HepG2 (cell line): ENCODE measurements around the gene SPIB. TPM values are rescaled to one million over a fixed set of nuclear protein-coding genes. Genes with fewer than 3 reads are reported as not detected.

Experiments used
- AGO1 ChIP-seq: fragments of 200-400 bp; formaldehyde crosslinking; IDR thresholded peaks from 2 replicates; pipeline ENCODE4 v1.6.1; 2017; ENCODE audit warnings: mild to moderate bottlenecking, low read depth, low read length, moderate library complexity; ENCODE audit not compliant: poor library complexity, severe bottlenecking
- ATF1 ChIP-seq: IDR thresholded peaks from 2 replicates; pipeline ENCODE4 v1.6.1; 2016; ENCODE audit warnings: mild to moderate bottlenecking, control low read depth
- HES4 ChIP-seq: sonication (generic); formaldehyde crosslinking; IDR thresholded peaks from 2 replicates; pipeline ENCODE4 v1.9.0; 2021; ENCODE audit warnings: mild to moderate bottlenecking, missing genetic modification reagents, borderline replicate concordance
- KLF6 ChIP-seq: IDR thresholded peaks from 2 replicates; pipeline ENCODE4 v1.8.0; 2016; ENCODE audit warnings: missing biosample characterization, missing genetic modification reagents
- MEIS1 ChIP-seq: sonication (generic); formaldehyde crosslinking; IDR thresholded peaks from 2 replicates; pipeline ENCODE4 v1.9.0; 2021; ENCODE audit warnings: mild to moderate bottlenecking, missing genetic modification reagents, moderate library complexity, borderline replicate concordance
- MIXL1 ChIP-seq: IDR thresholded peaks from 2 replicates; pipeline ENCODE4 v1.6.1; 2016
- NFKB2 ChIP-seq: sonication (generic); formaldehyde crosslinking; IDR thresholded peaks from 2 replicates; pipeline ENCODE4 v1.4.0; 2020; ENCODE audit warnings: missing genetic modification reagents, borderline replicate concordance
- ONECUT2 ChIP-seq: sonication (generic); formaldehyde crosslinking; IDR thresholded peaks from 2 replicates; pipeline ENCODE4 v1.4.0; 2020; ENCODE audit warnings: missing genetic modification reagents
- RFX1 ChIP-seq: fragments of 450-650 bp; IDR thresholded peaks from 2 replicates; pipeline ENCODE4 v1.6.1; 2017
- ZNF331 ChIP-seq: sonication (generic); formaldehyde crosslinking; IDR thresholded peaks from 2 replicates; pipeline ENCODE4 v1.4.0; 2020; ENCODE audit warnings: missing genetic modification reagents
- ZNF484 ChIP-seq: sonication (generic); formaldehyde crosslinking; IDR thresholded peaks from 2 replicates; pipeline ENCODE4 v1.5.1; 2020; ENCODE audit warnings: mild to moderate bottlenecking, low read depth, missing genetic modification reagents, borderline replicate concordance
- ZNF614 ChIP-seq: IDR thresholded peaks from 2 replicates; pipeline ENCODE4 v1.6.1; 2018; ENCODE audit warnings: missing biosample characterization, missing genetic modification reagents, inconsistent platforms, borderline replicate concordance
- polyA plus RNA-seq, 8 experiments: library from polyadenylated mRNA; depleted of rRNA in 3 of 8; stranded (reverse) in 7 of 8; unstranded in 1 of 8; fragments of >200 nt; fragmentation: Illumina TruSeq in 4 of 8; extraction: Trizol in 4 of 8; gene quantifications; 2 replicates each; pipeline versions ENCODE4 v1.2.1 to v1.2.3, GENCODE V29; 2011 to 2016; ENCODE audit warnings: low read depth in 4 of 8, missing spikeins in 1 of 8, mixed read lengths in 1 of 8; ENCODE audit not compliant: insufficient read depth in 1 of 8
- total RNA-seq, 5 experiments: library from RNA; depleted of rRNA; stranded (reverse); fragments of >200 nt; fragmentation: Illumina TruSeq; extraction: Trizol; gene quantifications; 2 replicates each; pipeline ENCODE4 v1.2.3, GENCODE V29; 2016; ENCODE audit warnings: low read depth in 1 of 5
- TF ChIP-seq, protein P1 (sequence below): IDR thresholded peaks from 2 replicates; pipeline ENCODE4 v1.6.1; 2012; ENCODE audit warnings: low read length, improper control_type of control experiment
- TF ChIP-seq, protein P2 (sequence below): sonication (generic); formaldehyde crosslinking; IDR thresholded peaks from 2 replicates; pipeline ENCODE4 v1.5.0; 2020; ENCODE audit warnings: missing genetic modification reagents
- TF ChIP-seq, protein P3 (sequence below): sonication (generic); formaldehyde crosslinking; IDR thresholded peaks from 2 replicates; pipeline ENCODE4 v1.4.0; 2020; ENCODE audit warnings: missing genetic modification reagents, mild to moderate bottlenecking, borderline replicate concordance
- TF ChIP-seq, protein P4 (sequence below), 2 experiments: sonication (generic) in 1 of 2; formaldehyde crosslinking in 1 of 2; IDR thresholded peaks; 2 replicates each; pipeline versions ENCODE4 v1.4.0 to v1.6.1; 2018 to 2020; ENCODE audit warnings: missing genetic modification reagents in 2 of 2, borderline replicate concordance in 1 of 2, low read depth in 1 of 2, mild to moderate bottlenecking in 1 of 2, missing biosample characterization in 1 of 2
- TF ChIP-seq, protein P5 (sequence below): sonication (generic); formaldehyde crosslinking; IDR thresholded peaks from 2 replicates; pipeline ENCODE4 v1.5.0; 2020; ENCODE audit warnings: mild to moderate bottlenecking, missing genetic modification reagents

SPIB gene
- total and polyA plus RNA-seq, 2 of the 13 experiments (the other 11 are each of a cell fraction or from before 2014, with no cell fraction given), result 0.04 TPM; not detected in 1

DNA sequence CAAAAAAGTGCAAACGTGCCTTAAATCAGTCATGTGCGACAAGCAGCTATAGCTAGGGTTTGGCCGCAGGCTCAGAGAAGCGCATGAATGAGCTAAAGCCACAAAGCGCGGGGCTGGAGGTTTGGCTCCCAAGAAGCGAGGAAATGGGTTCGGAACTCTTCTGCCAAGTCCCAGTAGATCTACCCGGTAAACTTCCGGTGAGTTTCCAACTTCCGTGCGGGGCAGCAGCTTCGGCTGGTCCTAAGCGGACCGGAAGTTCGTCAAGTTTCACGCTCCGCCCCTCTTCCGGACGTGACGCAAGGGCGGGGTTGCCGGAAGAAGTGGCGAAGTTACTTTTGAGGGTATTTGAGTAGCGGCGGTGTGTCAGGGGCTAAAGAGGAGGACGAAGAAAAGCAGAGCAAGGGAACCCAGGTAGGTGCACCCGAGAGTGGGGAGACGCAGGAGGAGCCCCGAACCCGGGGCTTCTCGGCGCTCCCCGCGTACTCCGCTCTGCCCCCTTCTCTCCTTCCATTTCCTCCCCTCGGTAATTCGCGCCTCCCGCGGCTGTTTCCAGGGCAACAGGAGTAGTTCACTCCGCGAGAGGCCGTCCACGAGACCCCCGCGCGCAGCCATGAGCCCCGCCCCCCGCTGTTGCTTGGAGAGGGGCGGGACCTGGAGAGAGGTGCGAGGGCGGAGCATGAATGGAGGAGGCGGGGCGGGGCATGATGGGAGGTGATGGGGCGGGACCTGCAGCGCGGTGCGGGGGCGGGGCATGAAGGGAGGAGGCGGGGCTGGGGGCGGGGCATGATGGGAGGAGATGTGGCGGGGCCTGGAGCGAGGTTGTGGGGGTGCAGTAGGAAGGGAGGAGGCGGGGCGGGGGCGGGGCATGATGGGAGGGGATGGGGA lies 42.3 kb upstream of the SPIB start, which contains the start of gene NR1H2 (continued):
- TF ChIP-seq, protein P1, sequence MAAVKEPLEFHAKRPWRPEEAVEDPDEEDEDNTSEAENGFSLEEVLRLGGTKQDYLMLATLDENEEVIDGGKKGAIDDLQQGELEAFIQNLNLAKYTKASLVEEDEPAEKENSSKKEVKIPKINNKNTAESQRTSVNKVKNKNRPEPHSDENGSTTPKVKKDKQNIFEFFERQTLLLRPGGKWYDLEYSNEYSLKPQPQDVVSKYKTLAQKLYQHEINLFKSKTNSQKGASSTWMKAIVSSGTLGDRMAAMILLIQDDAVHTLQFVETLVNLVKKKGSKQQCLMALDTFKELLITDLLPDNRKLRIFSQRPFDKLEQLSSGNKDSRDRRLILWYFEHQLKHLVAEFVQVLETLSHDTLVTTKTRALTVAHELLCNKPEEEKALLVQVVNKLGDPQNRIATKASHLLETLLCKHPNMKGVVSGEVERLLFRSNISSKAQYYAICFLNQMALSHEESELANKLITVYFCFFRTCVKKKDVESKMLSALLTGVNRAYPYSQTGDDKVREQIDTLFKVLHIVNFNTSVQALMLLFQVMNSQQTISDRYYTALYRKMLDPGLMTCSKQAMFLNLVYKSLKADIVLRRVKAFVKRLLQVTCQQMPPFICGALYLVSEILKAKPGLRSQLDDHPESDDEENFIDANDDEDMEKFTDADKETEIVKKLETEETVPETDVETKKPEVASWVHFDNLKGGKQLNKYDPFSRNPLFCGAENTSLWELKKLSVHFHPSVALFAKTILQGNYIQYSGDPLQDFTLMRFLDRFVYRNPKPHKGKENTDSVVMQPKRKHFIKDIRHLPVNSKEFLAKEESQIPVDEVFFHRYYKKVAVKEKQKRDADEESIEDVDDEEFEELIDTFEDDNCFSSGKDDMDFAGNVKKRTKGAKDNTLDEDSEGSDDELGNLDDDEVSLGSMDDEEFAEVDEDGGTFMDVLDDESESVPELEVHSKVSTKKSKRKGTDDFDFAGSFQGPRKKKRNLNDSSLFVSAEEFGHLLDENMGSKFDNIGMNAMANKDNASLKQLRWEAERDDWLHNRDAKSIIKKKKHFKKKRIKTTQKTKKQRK, result no peak
- 0 out of 2 replicates have a peak, but pooled peaks have one; percentile 38 for TF ChIP-seq HES4 (CRISPR knock-in tag)
- TF ChIP-seq AGO1, result peak; percentile 56
- TF ChIP-seq, protein P2, sequence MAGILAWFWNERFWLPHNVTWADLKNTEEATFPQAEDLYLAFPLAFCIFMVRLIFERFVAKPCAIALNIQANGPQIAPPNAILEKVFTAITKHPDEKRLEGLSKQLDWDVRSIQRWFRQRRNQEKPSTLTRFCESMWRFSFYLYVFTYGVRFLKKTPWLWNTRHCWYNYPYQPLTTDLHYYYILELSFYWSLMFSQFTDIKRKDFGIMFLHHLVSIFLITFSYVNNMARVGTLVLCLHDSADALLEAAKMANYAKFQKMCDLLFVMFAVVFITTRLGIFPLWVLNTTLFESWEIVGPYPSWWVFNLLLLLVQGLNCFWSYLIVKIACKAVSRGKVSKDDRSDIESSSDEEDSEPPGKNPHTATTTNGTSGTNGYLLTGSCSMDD (CRISPR knock-in tag), result no peak
- no peak for TF ChIP-seq NFKB2 (CRISPR knock-in tag)
- TF ChIP-seq, protein P3, sequence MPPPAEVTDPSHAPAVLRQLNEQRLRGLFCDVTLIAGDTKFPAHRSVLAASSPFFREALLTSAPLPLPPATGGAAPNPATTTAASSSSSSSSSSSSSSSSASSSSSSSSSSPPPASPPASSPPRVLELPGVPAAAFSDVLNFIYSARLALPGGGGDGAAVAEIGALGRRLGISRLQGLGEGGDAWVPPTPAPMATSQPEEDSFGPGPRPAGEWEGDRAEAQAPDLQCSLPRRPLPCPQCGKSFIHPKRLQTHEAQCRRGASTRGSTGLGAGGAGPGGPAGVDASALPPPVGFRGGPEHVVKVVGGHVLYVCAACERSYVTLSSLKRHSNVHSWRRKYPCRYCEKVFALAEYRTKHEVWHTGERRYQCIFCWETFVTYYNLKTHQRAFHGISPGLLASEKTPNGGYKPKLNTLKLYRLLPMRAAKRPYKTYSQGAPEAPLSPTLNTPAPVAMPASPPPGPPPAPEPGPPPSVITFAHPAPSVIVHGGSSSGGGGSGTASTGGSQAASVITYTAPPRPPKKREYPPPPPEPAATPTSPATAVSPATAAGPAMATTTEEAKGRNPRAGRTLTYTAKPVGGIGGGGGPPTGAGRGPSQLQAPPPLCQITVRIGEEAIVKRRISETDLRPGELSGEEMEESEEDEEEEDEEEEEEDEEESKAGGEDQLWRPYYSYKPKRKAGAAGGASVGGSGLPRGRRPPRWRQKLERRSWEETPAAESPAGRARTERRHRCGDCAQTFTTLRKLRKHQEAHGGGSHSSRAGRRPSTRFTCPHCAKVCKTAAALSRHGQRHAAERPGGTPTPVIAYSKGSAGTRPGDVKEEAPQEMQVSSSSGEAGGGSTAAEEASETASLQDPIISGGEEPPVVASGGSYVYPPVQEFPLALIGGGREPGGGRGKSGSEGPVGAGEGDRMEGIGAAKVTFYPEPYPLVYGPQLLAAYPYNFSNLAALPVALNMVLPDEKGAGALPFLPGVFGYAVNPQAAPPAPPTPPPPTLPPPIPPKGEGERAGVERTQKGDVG, result no peak; the same call in 1 of the 2 replicates
- peak; percentile 68 for TF ChIP-seq KLF6
- TF ChIP-seq ZNF331 (CRISPR knock-in tag), result peak; percentile 75
- peak; percentile 52; the same call in 1 of the 2 replicates for TF ChIP-seq RFX1
- peak; percentile 73; the same call in 1 of the 2 replicates for TF ChIP-seq MIXL1 (CRISPR knock-in tag)
- TF ChIP-seq ATF1 (CRISPR knock-in tag), result peak; percentile 94
- no peak for TF ChIP-seq ZNF484
- peak; percentile 94; the same call in 1 of the 2 replicates for TF ChIP-seq ZNF614 (CRISPR knock-in tag)
- TF ChIP-seq, protein P4, sequence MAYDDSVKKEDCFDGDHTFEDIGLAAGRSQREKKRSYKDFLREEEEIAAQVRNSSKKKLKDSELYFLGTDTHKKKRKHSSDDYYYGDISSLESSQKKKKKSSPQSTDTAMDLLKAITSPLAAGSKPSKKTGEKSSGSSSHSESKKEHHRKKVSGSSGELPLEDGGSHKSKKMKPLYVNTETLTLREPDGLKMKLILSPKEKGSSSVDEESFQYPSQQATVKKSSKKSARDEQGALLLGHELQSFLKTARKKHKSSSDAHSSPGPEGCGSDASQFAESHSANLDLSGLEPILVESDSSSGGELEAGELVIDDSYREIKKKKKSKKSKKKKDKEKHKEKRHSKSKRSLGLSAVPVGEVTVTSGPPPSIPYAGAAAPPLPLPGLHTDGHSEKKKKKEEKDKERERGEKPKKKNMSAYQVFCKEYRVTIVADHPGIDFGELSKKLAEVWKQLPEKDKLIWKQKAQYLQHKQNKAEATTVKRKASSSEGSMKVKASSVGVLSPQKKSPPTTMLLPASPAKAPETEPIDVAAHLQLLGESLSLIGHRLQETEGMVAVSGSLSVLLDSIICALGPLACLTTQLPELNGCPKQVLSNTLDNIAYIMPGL (CRISPR knock-in tag; IDR thresholded peaks at IDR 0.05; ENCODE audit: borderline replicate concordance in 1 of 2, low read depth in 1 of 2), result peak; percentile 77 to 81; a peak in 3 of 4 replicates
- TF ChIP-seq ONECUT2, result no peak
- TF ChIP-seq, protein P5, sequence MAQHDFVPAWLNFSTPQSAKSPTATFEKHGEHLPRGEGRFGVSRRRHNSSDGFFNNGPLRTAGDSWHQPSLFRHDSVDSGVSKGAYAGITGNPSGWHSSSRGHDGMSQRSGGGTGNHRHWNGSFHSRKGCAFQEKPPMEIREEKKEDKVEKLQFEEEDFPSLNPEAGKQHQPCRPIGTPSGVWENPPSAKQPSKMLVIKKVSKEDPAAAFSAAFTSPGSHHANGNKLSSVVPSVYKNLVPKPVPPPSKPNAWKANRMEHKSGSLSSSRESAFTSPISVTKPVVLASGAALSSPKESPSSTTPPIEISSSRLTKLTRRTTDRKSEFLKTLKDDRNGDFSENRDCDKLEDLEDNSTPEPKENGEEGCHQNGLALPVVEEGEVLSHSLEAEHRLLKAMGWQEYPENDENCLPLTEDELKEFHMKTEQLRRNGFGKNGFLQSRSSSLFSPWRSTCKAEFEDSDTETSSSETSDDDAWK (CRISPR knock-in tag), result no peak
- peak; percentile 74 for TF ChIP-seq MEIS1 (CRISPR knock-in tag)
